SU-DHL-6 (cell line): ENCODE measurements around the gene VWA1.

ENCODE experiments used
- CTCF ChIP-seq: fragments of 200-600 bp; sonication (generic); IDR thresholded peaks from one replicate; pipeline ENCODE4 v1.5.1; 2017; ENCODE audit warnings: antibody characterized with exemption, mild to moderate bottlenecking, low read length, moderate library complexity; ENCODE audit not compliant: insufficient read depth, poor library complexity, severe bottlenecking
- EZH2phosphoT487 ChIP-seq: fragments of 200-600 bp; sonication (generic), shearing (Covaris generic); conservative IDR thresholded peaks from 2 replicates; pipeline ENCODE4 v1.6.1; 2018; ENCODE audit warnings: mild to moderate bottlenecking, antibody characterized with exemption, low read length, moderate library complexity, mixed read lengths

GRCh38 chr1:1394116-1394515, 41.4 kb upstream of the VWA1 start:
- TF ChIP-seq CTCF (no peak), EZH2phosphoT487 (no peak)
